Measurements from ENCODE around the gene GADD45G.

Gene GADD45G

GRCh38 chr9:89596937-89597555 is 7.8 kb upstream of the GADD45G start:
- TF ChIP-seq CEBPB (IDR thresholded peaks at IDR 0.05) (no peak), CREB1 (IDR thresholded peaks at IDR 0.05; ENCODE audit: low read depth) (no peak), ZBTB7A (IDR thresholded peaks at IDR 0.05; ENCODE audit: low read depth) (no peak), TCF12 (IDR thresholded peaks at IDR 0.05; ENCODE audit: low read depth) (no peak), NFIC (IDR thresholded peaks at IDR 0.05) (no peak), YY1 (IDR thresholded peaks at IDR 0.05; ENCODE audit: low read depth) (no peak), RAD21 (IDR thresholded peaks at IDR 0.05; ENCODE audit: low read depth) (no peak), EGR1 (IDR thresholded peaks at IDR 0.05) (no peak), TEAD4 (IDR thresholded peaks at IDR 0.05) (no peak), TAF1 (IDR thresholded peaks at IDR 0.05; ENCODE audit: low read depth) (no peak), USF1 (IDR thresholded peaks at IDR 0.05) (no peak), FOXM1 (IDR thresholded peaks at IDR 0.05; ENCODE audit: borderline replicate concordance, low read depth) (no peak)
- TF ChIP-seq, protein P1, sequence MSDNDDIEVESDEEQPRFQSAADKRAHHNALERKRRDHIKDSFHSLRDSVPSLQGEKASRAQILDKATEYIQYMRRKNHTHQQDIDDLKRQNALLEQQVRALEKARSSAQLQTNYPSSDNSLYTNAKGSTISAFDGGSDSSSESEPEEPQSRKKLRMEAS (IDR thresholded peaks at IDR 0.05) = no peak
- TF ChIP-seq, protein P2, sequence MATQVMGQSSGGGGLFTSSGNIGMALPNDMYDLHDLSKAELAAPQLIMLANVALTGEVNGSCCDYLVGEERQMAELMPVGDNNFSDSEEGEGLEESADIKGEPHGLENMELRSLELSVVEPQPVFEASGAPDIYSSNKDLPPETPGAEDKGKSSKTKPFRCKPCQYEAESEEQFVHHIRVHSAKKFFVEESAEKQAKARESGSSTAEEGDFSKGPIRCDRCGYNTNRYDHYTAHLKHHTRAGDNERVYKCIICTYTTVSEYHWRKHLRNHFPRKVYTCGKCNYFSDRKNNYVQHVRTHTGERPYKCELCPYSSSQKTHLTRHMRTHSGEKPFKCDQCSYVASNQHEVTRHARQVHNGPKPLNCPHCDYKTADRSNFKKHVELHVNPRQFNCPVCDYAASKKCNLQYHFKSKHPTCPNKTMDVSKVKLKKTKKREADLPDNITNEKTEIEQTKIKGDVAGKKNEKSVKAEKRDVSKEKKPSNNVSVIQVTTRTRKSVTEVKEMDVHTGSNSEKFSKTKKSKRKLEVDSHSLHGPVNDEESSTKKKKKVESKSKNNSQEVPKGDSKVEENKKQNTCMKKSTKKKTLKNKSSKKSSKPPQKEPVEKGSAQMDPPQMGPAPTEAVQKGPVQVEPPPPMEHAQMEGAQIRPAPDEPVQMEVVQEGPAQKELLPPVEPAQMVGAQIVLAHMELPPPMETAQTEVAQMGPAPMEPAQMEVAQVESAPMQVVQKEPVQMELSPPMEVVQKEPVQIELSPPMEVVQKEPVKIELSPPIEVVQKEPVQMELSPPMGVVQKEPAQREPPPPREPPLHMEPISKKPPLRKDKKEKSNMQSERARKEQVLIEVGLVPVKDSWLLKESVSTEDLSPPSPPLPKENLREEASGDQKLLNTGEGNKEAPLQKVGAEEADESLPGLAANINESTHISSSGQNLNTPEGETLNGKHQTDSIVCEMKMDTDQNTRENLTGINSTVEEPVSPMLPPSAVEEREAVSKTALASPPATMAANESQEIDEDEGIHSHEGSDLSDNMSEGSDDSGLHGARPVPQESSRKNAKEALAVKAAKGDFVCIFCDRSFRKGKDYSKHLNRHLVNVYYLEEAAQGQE (IDR thresholded peaks at IDR 0.05; ENCODE audit: low read depth) = no peak

DNA sequence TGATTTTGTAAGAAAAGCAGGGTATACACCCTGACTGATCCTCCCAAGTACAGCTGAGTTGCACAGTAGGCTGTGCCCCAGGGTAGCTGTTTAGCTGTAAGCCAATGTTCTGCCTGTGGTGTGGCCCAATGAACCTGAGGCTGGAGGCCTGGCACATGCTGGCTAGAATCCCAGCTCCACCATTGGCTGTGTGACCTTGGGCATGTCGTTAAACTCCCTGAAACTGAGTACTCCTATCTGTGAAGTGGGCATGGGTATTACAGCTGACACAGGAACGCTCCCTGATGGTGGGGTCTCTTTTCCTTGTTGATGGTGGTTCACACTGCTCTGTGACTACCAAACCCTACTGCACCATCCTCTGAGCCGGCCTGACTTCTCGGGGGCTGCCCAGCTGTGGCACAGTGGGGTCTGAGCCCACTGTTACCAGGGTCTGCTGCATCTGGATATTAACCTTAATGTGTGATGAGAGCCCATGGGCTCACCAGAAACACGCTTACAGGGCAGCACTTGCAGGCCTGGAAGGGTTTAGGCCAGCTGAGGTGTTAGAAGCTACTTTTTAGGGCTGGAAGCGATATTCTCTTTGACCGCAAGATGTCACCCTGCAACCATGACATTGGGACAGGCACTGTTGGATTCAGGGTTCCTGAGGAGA is 7.0 kb upstream of the GADD45G start:
- TF ChIP-seq ZBTB7A (IDR thresholded peaks at IDR 0.05; ENCODE audit: low read depth) = no peak
- peak; percentile 97 for TF ChIP-seq RAD21 (IDR thresholded peaks at IDR 0.05; ENCODE audit: low read depth)

DNA sequence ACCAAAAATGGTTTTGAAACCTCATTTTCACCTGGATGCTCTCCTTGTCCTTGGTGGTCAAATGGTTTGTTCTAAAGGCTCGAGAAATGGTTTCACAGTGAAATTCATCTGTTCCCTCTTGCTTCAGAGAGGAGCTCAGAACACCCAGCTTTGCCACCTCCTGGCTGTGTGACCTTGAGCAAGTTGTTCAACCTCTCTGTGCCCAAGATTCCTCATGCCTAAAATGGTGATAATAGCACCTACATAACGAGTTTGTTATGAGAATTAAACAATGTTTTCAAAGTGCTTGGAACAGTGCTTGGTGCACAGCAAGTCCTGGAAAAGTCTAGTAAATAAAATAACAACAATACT is 6.5 kb upstream of the GADD45G start:
- TF ChIP-seq NFIC (IDR thresholded peaks at IDR 0.05) (no peak), ZBTB7A (IDR thresholded peaks at IDR 0.05; ENCODE audit: low read depth) (no peak), RAD21 (IDR thresholded peaks at IDR 0.05; ENCODE audit: low read depth) (no peak), TCF12 (IDR thresholded peaks at IDR 0.05; ENCODE audit: low read depth) (no peak), YY1 (IDR thresholded peaks at IDR 0.05; ENCODE audit: low read depth) (no peak), CREB1 (IDR thresholded peaks at IDR 0.05; ENCODE audit: low read depth) (no peak), EGR1 (IDR thresholded peaks at IDR 0.05) (no peak), FOXM1 (IDR thresholded peaks at IDR 0.05; ENCODE audit: borderline replicate concordance, low read depth) (no peak), TEAD4 (IDR thresholded peaks at IDR 0.05) (no peak), TAF1 (IDR thresholded peaks at IDR 0.05; ENCODE audit: low read depth) (no peak), CEBPB (IDR thresholded peaks at IDR 0.05) (no peak)
- TF ChIP-seq, protein P2 (IDR thresholded peaks at IDR 0.05; ENCODE audit: low read depth) = no peak
- TF ChIP-seq, protein P1 (IDR thresholded peaks at IDR 0.05) = no peak

DNA sequence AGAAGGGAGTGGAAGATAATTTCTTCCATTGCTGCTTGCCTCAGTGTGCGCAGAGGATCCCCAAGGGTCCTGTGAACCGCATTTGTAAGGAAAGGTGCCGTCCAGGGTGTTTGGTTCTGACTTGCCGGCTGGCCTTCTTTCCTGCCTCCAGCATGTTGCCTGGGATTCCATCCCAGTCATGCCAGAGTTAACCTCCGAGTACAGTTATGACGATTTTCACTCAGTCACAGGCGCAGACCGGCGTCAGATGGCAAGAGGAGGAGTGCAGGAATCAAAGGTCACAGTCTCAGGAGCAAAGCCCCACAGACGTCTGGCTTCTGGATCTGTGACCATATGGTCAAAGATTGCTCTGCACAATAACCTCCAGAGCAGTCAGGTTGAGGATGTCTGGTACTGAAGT is 5.9 kb upstream of the GADD45G start:
- TF ChIP-seq EP300 (IDR thresholded peaks at IDR 0.05; ENCODE audit: borderline replicate concordance) = no peak
- no peak for TF ChIP-seq CEBPB (IDR thresholded peaks at IDR 0.05)
- TF ChIP-seq TCF12 (IDR thresholded peaks at IDR 0.05; ENCODE audit: low read depth) = no peak
- TF ChIP-seq, protein P1 (IDR thresholded peaks at IDR 0.05) = no peak
- TF ChIP-seq TAF1 (IDR thresholded peaks at IDR 0.05; ENCODE audit: low read depth) = no peak
- TF ChIP-seq CREB1 (IDR thresholded peaks at IDR 0.05; ENCODE audit: low read depth) = no peak
- TF ChIP-seq YY1 (IDR thresholded peaks at IDR 0.05; ENCODE audit: low read depth) = no peak
- no peak for TF ChIP-seq NFIC (IDR thresholded peaks at IDR 0.05)
- TF ChIP-seq RAD21 (IDR thresholded peaks at IDR 0.05; ENCODE audit: low read depth) = no peak
- TF ChIP-seq EGR1 (IDR thresholded peaks at IDR 0.05) = no peak
- TF ChIP-seq FOXM1 (IDR thresholded peaks at IDR 0.05; ENCODE audit: borderline replicate concordance, low read depth) = no peak
- TF ChIP-seq TEAD4 (IDR thresholded peaks at IDR 0.05) = no peak
- TF ChIP-seq USF1 (IDR thresholded peaks at IDR 0.05) = no peak
- TF ChIP-seq ZBTB7A (IDR thresholded peaks at IDR 0.05; ENCODE audit: low read depth) = no peak

- TF ChIP-seq YY1 (IDR thresholded peaks at IDR 0.05; ENCODE audit: low read depth) (no peak), EGR1 (IDR thresholded peaks at IDR 0.05) (no peak), TEAD4 (IDR thresholded peaks at IDR 0.05) (no peak), EP300 (IDR thresholded peaks at IDR 0.05; ENCODE audit: borderline replicate concordance) (no peak), FOXM1 (IDR thresholded peaks at IDR 0.05; ENCODE audit: borderline replicate concordance, low read depth) (no peak)
- TF ChIP-seq, protein P2 (IDR thresholded peaks at IDR 0.05; ENCODE audit: low read depth) = no peak
Measured at GRCh38 chr9:89600831-89601230, 4.0 kb upstream of the GADD45G start.

Measured in Ishikawa (cell line).